ENCODE data around the gene DCN.

Gene DCN

GRCh38 chr12:91126516-91126915, 56.1 kb downstream of the DCN start:
- no peak for DNase-seq
- no peaks in the 10 kb centered on the region for H3K36me3 ChIP-seq (replicated peaks)
- no peak for TF ChIP-seq CTCF (IDR thresholded peaks at IDR 0.05; ENCODE audit: low read depth, low read length, missing control alignments)
- H3K27ac ChIP-seq: no peak overlapping the region
- in situ Hi-C loops (cut with HindIII; ENCODE audit: low pct_ligation_motif_present, low sequenced_read_pairs): no loop called here
- no peak overlapping the region for H3K4me3 ChIP-seq (ENCODE audit: low read depth, low read length)
- no peaks in the 10 kb centered on the region for H3K27me3 ChIP-seq (replicated peaks)

GRCh38 chr12:91123236-91123916, 59.2 kb downstream of the DCN start:
- H3K27ac ChIP-seq: no peak overlapping the region
- in situ Hi-C loops (cut with HindIII; ENCODE audit: low pct_ligation_motif_present, low sequenced_read_pairs): no loop called here
- no peak for TF ChIP-seq CTCF (IDR thresholded peaks at IDR 0.05; ENCODE audit: low read depth, low read length, missing control alignments)
- H3K36me3 ChIP-seq (replicated peaks): no peaks in the 10 kb centered on the region
- no peak for DNase-seq
- H3K4me3 ChIP-seq (ENCODE audit: low read depth, low read length): no peak overlapping the region
- H3K27me3 ChIP-seq (replicated peaks): no peaks in the 10 kb centered on the region

- no peaks in the 10 kb centered on the region for H3K36me3 ChIP-seq (replicated peaks)
- TF ChIP-seq CTCF (IDR thresholded peaks at IDR 0.05; ENCODE audit: low read depth, low read length, missing control alignments): no peak
- no peaks in the 10 kb centered on the region for H3K27me3 ChIP-seq (replicated peaks)
- in situ Hi-C loops (cut with HindIII; ENCODE audit: low pct_ligation_motif_present, low sequenced_read_pairs): no loop called here
- H3K27ac ChIP-seq: no peak overlapping the region
- H3K4me3 ChIP-seq (ENCODE audit: low read depth, low read length): no peak overlapping the region
- DNase-seq: no peak
Observed at GRCh38 chr12:91120781-91121180, 61.8 kb downstream of the DCN start.

- Histone ChIP-seq H3K27me3 (replicated peaks) (no peaks in the 10 kb centered on the region), H3K4me3 (ENCODE audit: low read depth, low read length) (no peak overlapping the region), H3K27ac (no peak overlapping the region), H3K36me3 (replicated peaks) (no peaks in the 10 kb centered on the region)
- DNase-seq: no peak
- no peak for TF ChIP-seq CTCF (IDR thresholded peaks at IDR 0.05; ENCODE audit: low read depth, low read length, missing control alignments)
- in situ Hi-C loops (cut with HindIII; ENCODE audit: low pct_ligation_motif_present, low sequenced_read_pairs): no loop called here
Observed at GRCh38 chr12:91119089-91119488, 63.5 kb downstream of the DCN start.

GRCh38 chr12:91113621-91114020, 69.0 kb downstream of the DCN start:
- no peak for TF ChIP-seq CTCF (IDR thresholded peaks at IDR 0.05; ENCODE audit: low read depth, low read length, missing control alignments)
- in situ Hi-C loops (cut with HindIII; ENCODE audit: low pct_ligation_motif_present, low sequenced_read_pairs): no loop called here
- Histone ChIP-seq H3K36me3 (replicated peaks) (no peaks in the 10 kb centered on the region), H3K27ac (no peak overlapping the region), H3K27me3 (replicated peaks) (no peaks in the 10 kb centered on the region), H3K4me3 (ENCODE audit: low read depth, low read length) (no peak overlapping the region)
- DNase-seq: no peak
